GM12874 (cell line): ENCODE data around the gene PODXL2.

Source experiments
- TF ChIP-seq, protein P1 (sequence below): IDR thresholded peaks from 2 replicates; pipeline ENCODE4 v1.5.1; 2011; ENCODE audit warnings: low read depth, mild to moderate bottlenecking, control low read depth, low read length, moderate library complexity; ENCODE audit not compliant: insufficient read depth

Gene PODXL2

DNA sequence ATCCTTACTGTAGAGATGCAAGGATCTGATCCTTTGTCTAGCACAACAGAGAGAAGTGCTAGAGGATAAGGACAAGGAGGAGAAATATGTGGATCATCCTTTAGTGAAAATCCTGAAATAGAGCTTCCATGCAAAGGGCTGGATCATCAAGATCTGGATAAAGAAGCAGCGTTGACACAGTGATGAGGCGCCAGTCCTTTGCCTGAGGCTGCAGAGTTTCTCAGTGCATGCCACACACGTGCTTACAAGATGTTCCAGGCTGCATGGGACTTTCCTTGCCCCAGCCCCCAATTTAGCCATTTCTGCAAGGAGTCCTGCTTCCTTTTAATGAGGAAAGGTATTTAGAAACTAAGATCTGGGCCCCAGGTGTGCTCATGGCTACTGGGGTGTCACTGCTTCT is 36.6 kb downstream of the PODXL2 start:
- TF ChIP-seq, protein P1, sequence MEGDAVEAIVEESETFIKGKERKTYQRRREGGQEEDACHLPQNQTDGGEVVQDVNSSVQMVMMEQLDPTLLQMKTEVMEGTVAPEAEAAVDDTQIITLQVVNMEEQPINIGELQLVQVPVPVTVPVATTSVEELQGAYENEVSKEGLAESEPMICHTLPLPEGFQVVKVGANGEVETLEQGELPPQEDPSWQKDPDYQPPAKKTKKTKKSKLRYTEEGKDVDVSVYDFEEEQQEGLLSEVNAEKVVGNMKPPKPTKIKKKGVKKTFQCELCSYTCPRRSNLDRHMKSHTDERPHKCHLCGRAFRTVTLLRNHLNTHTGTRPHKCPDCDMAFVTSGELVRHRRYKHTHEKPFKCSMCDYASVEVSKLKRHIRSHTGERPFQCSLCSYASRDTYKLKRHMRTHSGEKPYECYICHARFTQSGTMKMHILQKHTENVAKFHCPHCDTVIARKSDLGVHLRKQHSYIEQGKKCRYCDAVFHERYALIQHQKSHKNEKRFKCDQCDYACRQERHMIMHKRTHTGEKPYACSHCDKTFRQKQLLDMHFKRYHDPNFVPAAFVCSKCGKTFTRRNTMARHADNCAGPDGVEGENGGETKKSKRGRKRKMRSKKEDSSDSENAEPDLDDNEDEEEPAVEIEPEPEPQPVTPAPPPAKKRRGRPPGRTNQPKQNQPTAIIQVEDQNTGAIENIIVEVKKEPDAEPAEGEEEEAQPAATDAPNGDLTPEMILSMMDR = no peak

DNA sequence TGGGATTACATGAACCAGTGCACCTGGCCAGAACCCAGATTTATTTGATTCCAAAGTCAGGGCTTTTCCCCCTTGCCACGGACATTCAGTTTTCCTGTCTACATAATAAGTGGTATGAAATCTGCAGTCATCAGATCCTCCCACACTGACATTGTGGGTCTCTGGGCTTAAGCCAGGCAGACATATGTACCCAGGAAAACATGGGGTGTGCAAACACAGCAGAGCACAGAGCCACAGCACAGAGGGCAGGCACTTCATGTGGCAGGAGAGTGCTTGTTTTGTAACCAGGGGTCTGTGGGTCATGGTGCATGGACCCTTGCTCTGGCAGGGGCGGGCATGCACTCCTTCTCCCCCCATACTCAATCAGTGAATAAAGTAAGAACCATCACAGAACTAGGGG is 37.7 kb downstream of the PODXL2 start:
- TF ChIP-seq, protein P1 = no peak

DNA sequence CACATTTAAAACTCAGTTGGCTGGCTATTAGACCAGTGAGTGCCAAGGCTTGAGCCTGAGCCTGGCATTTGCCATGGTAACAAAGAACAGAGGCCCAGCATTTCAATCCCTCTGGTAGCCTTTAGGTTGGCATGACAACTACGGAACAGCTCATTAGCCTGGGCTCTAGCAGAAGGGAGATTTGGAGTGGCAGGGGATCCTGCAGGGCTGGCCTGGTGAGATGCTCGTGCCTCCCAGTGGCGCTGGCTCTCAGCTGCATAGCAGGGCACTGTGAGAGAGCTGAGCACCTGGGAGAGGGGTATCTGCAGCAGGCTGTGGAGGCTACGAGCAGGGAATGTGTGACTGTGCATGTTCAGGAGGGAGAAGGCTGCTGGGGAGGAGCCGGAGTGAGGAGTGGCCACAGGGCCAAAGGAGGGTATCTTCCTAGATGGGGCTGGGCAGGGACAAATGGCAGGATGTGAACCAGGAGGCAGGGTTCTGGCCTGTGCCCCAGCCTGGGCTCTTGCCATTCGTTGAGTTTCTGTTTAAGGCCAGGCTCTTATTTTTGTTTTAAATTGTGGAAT is 38.2 kb downstream of the PODXL2 start:
- TF ChIP-seq, protein P1 = no peak

DNA sequence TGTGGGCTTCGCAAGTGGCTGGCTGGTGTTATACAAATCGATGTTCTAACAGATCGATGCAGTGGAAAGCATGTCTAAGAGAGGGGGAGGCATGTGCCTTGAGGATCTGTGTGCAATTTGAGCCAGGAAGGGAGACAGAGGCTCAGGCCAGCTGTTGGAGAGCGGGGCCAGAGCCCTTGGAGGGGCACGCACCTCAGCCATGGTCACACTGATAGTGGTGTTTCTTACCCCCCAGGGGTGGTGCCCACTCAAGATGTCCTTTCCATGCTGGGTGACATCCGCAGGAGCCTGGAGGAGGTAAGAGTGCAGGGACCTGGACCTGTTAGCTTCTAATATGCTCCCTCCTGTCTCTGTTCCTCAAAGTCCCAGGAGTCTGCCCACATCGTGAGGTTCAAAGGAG is 39.9 kb downstream of the PODXL2 start:
- TF ChIP-seq, protein P1 = no peak

DNA sequence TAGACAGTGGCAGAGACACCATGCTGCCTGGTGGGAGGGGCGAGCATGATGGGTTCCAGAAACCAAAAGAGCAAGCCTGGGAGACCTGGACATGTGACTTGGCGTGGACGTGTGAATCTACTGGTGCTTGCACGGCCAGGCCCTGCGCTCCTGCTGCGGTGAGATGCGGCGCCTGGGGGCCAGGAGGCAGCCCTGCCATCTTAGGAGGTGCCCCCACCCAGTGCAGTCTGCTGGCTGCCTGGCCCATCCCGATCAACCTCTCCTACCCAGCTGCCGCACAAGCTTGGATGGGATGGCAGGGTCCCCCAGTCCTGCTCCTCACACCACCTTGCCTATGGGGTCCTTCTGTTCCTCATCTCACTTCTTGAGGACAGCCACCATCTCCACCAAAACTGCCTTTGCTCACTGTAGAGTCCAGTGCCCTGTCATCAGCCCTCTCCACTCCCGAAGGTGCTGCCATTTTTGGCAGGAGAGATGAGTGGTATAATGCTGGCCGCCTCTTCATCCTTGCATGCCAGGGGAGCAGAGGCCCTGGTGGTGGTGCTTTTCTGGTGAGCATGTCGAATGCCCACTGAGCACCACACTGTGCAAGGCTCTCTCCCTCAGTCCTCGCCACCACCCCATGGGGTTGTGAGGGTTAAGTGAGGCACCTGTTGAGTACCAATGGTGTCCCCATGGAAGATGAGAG is 40.7 kb downstream of the PODXL2 start:
- TF ChIP-seq, protein P1 = no peak

DNA sequence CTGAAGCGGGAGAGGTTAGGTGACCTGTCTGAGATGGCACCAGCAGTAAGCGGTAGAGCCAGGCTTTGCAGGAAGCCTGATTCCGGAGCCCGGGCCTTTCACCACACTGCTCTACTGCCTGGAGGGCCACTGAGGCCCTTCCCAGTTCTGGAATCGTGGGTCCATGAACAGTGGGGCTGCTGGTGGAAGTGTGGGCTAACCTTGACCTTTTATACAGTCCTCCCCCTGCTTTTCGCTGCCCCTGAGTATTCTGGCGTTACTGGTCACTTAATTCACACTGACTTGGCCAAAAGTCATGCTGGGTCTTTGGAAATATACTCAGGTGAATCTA is 41.2 kb downstream of the PODXL2 start:
- TF ChIP-seq, protein P1 = no peak

DNA sequence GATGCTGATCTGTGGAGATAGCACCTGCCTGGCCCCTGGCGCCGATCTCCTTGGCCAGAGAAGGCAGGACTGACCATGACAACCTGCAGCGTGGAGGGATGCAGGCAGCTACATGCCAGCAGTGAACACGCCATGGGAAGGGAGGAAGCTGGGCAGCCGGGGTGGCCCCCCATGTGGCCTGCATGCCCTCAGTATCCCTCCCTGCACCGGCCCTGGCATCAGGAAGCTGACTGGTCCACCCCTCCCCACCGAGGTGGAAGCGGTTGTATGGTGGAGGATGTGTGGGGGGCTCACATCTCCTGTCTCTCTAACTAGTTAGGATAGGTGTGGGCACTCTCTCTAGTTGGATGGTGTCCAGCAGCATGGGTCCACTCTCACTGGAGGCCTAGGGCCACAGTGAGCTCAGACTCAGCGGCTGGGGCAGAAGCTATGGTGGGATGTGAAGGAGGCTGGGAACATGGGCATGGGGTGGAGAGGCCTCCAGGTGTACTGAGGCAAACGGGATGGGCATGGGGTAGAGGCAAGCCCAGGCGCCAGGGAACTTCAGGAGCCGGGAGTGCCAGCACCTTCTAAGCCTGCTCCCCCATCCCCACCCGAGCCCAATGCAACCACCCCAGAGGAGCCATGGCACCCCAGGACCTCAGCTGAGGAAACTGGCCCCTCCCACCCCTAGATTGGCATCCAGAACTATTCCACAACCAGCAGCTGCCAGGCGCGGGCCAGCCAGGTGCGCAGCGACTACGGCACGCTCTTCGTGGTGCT is 42.0 kb downstream of the PODXL2 start:
- TF ChIP-seq, protein P1 = no peak
